HEK293 (cell line): Measurements from ENCODE around the gene BLOC1S4.

Experiments used
- CTCF ChIP-seq: fragments of 450-650 bp; formaldehyde crosslinking; IDR thresholded peaks from 2 replicates; pipeline ENCODE4 v1.5.1; 2016; ENCODE audit warnings: missing biosample characterization, missing genetic modification characterization
- ZNF280D ChIP-seq: fragments of 450-650 bp; formaldehyde crosslinking; IDR thresholded peaks from 2 replicates; pipeline ENCODE4 v1.5.1; 2016; ENCODE audit warnings: missing biosample characterization, missing genetic modification characterization
- ZNF302 ChIP-seq: fragments of 450-650 bp; formaldehyde crosslinking; IDR thresholded peaks from 2 replicates; pipeline ENCODE4 v1.5.1; 2016; ENCODE audit warnings: missing biosample characterization, missing genetic modification characterization, low read depth
- ZNF555 ChIP-seq: fragments of 450-650 bp; formaldehyde crosslinking; conservative IDR thresholded peaks from 2 replicates; pipeline ENCODE4 v1.5.1; 2017; ENCODE audit warnings: missing biosample characterization, mild to moderate bottlenecking, missing genetic modification characterization, inconsistent platforms
- ZNF660 ChIP-seq: fragments of 450-650 bp; IDR thresholded peaks from 2 replicates; pipeline ENCODE4 v1.5.1; 2018; ENCODE audit warnings: missing biosample characterization, mild to moderate bottlenecking, missing genetic modification characterization
- ZSCAN5A ChIP-seq: fragments of 450-650 bp; formaldehyde crosslinking; IDR thresholded peaks from 2 replicates; pipeline ENCODE4 v1.5.1; 2016; ENCODE audit warnings: missing biosample characterization, missing genetic modification characterization

- TF ChIP-seq CTCF (tag by site-specific recombination) (no peak), ZNF302 (tag by site-specific recombination) (no peak), ZNF280D (tag by site-specific recombination) (no peak), ZNF555 (tag by site-specific recombination) (no peak), ZNF660 (tag by site-specific recombination) (no peak), ZSCAN5A (tag by site-specific recombination) (no peak)
These were observed 18.8 kb upstream of the BLOC1S4 start for GRCh38 chr4:6697131-6697530.
